K562 (cell line): ENCODE data around the gene ALOXE3. TPM values are rescaled to one million over a fixed set of nuclear protein-coding genes. Genes with fewer than 3 reads are reported as not detected.

Experiments
- CXXC5 ChIP-seq: fragments of 250-450 bp; sonication (Bioruptor Pico); IDR thresholded peaks from 2 replicates; pipeline ENCODE4 v1.8.0; 2022; ENCODE audit warnings: inconsistent platforms, mild to moderate bottlenecking, moderate library complexity
- E2F6 ChIP-seq, 2 experiments: IDR thresholded peaks; 2 replicates each; pipeline ENCODE4 v1.6.1; 2011; ENCODE audit warnings: borderline replicate concordance in 1 of 2, control low read depth in 1 of 2, low read depth in 1 of 2, low read length in 1 of 2, mild to moderate bottlenecking in 1 of 2, mixed read lengths in 1 of 2, moderate library complexity in 1 of 2; ENCODE audit not compliant: insufficient read depth in 1 of 2, insufficient read length in 1 of 2, poor library complexity in 1 of 2, severe bottlenecking in 1 of 2; ENCODE audit errors: extremely low read depth in 1 of 2
- HINFP ChIP-seq: fragments of 450-650 bp; conservative IDR thresholded peaks from 2 replicates; pipeline ENCODE4 v1.6.1; 2016; ENCODE audit warnings: missing genetic modification characterization, low read depth, mild to moderate bottlenecking, control low read depth, missing compliant biosample characterization
- HNRNPUL1 ChIP-seq: fragments of 200-400 bp; formaldehyde crosslinking; IDR thresholded peaks from 2 replicates; pipeline ENCODE4 v1.6.1; 2017; ENCODE audit warnings: low read length
- JUN ChIP-seq, 2 experiments: sonication (generic) in 1 of 2; formaldehyde crosslinking in 1 of 2; IDR thresholded peaks; 2 replicates each; pipeline versions ENCODE4 v1.6.1 to v1.8.0; 2012 to 2022; ENCODE audit warnings: borderline replicate concordance in 2 of 2, mild to moderate bottlenecking in 2 of 2, improper control_type of control experiment in 1 of 2, low read depth in 1 of 2, low read length in 1 of 2, missing genetic modification reagents in 1 of 2
- KLF10 ChIP-seq: fragments of 250-450 bp; sonication (Bioruptor Pico); IDR thresholded peaks from 2 replicates; pipeline ENCODE4 v1.6.1; 2021; ENCODE audit warnings: matching md5 sums
- LEF1 ChIP-seq: fragments of 450-650 bp; IDR thresholded peaks from 2 replicates; pipeline ENCODE4 v1.6.1; 2016; ENCODE audit warnings: mild to moderate bottlenecking
- MECOM ChIP-seq: fragments of 250-450 bp; sonication (Bioruptor Pico); IDR thresholded peaks from 2 replicates; pipeline ENCODE4 v1.8.0; 2022; ENCODE audit warnings: inconsistent platforms
- MYC ChIP-seq, 2 experiments: fragments of 250-450 bp in 1 of 2; sonication (Bioruptor Pico) in 1 of 2; IDR thresholded peaks; 2 replicates each; pipeline versions ENCODE4 v1.5.1 to v1.6.1; 2012 to 2021; ENCODE audit warnings: low read depth in 2 of 2, borderline replicate concordance in 1 of 2, improper control_type of control experiment in 1 of 2, low read length in 1 of 2, mild to moderate bottlenecking in 1 of 2, moderate library complexity in 1 of 2
- NEUROD1 ChIP-seq: fragments of 150-350 bp; IDR thresholded peaks from 2 replicates; pipeline ENCODE4 v1.6.1; 2014; ENCODE audit warnings: borderline replicate concordance, low read length, low read depth; ENCODE audit not compliant: partially characterized antibody
- POLR2AphosphoS2 ChIP-seq: IDR thresholded peaks from 2 replicates; pipeline ENCODE4 v1.6.1; 2012; ENCODE audit warnings: low read length, improper control_type of control experiment
- PTRF ChIP-seq: fragments of 450-650 bp; IDR thresholded peaks from 2 replicates; pipeline ENCODE4 v1.6.1; 2016; ENCODE audit warnings: mild to moderate bottlenecking, missing genetic modification characterization, missing compliant biosample characterization
- RBM15 ChIP-seq: fragments of 200-400 bp; formaldehyde crosslinking; IDR thresholded peaks from 2 replicates; pipeline ENCODE4 v1.6.1; 2018; ENCODE audit warnings: mild to moderate bottlenecking, low read length, moderate library complexity; ENCODE audit not compliant: insufficient read depth
- ZNF174 ChIP-seq: fragments of 250-450 bp; sonication (Bioruptor Pico); IDR thresholded peaks from 2 replicates; pipeline ENCODE4 v1.4.0; 2020; ENCODE audit warnings: mild to moderate bottlenecking
- ZNF696 ChIP-seq: fragments of 250-450 bp; sonication (Bioruptor Pico); conservative IDR thresholded peaks from 2 replicates; pipeline ENCODE4 v1.4.0; 2020; ENCODE audit warnings: mild to moderate bottlenecking, moderate library complexity
- ZNF699 ChIP-seq: fragments of 250-450 bp; sonication (Bioruptor Pico); IDR thresholded peaks from 2 replicates; pipeline ENCODE4 v1.8.0; 2021; ENCODE audit warnings: mild to moderate bottlenecking, moderate library complexity; ENCODE audit not compliant: insufficient replicate concordance
- polyA plus RNA-seq, 8 experiments: library from polyadenylated mRNA; depleted of rRNA in 4 of 8; stranded (reverse) in 5 of 8; unstranded in 3 of 8; fragments of >200 nt; fragmentation: Nextera tagmentation in 2 of 8; fragmentation: Illumina TruSeq in 1 of 8; extraction: Ambion mirVana in 2 of 8; extraction: Trizol in 1 of 8; gene quantifications; 2 replicates each; pipeline versions ENCODE4 v1.2.1 to v1.2.3, GENCODE V29; 2011 to 2014; ENCODE audit warnings: inconsistent platforms in 1 of 8, missing spikeins in 1 of 8
- total RNA-seq, 7 experiments: library from RNA; depleted of rRNA in 6 of 7; stranded (reverse); fragments of >200 nt in 6 of 7; fragmentation: Illumina TruSeq in 2 of 7; extraction: Trizol in 2 of 7; gene quantifications; 2 replicates each; pipeline versions ENCODE4 v1.2.1 to v1.2.3, GENCODE V29; 2011 to 2021; ENCODE audit warnings: low replicate concordance in 1 of 7
- TF ChIP-seq, protein P1 (sequence below): sonication (generic); formaldehyde crosslinking; IDR thresholded peaks from 2 replicates; pipeline ENCODE4 v1.8.0; 2023; ENCODE audit warnings: mild to moderate bottlenecking, missing genetic modification reagents
- TF ChIP-seq, protein P2 (sequence below): sonication (generic); formaldehyde crosslinking; IDR thresholded peaks from 2 replicates; pipeline ENCODE4 v1.8.1; 2022; ENCODE audit warnings: missing genetic modification reagents
- TF ChIP-seq, protein P3 (sequence below): fragments of 250-450 bp; sonication (Bioruptor Pico); IDR thresholded peaks from 2 replicates; pipeline ENCODE4 v1.5.1; 2021; ENCODE audit warnings: mild to moderate bottlenecking

The ALOXE3 gene
- total and polyA plus RNA-seq, 9 of the 15 experiments (the other 6 are each of a cell fraction or from before 2014, with no cell fraction given): 0.04 TPM; not detected in 8

DNA sequence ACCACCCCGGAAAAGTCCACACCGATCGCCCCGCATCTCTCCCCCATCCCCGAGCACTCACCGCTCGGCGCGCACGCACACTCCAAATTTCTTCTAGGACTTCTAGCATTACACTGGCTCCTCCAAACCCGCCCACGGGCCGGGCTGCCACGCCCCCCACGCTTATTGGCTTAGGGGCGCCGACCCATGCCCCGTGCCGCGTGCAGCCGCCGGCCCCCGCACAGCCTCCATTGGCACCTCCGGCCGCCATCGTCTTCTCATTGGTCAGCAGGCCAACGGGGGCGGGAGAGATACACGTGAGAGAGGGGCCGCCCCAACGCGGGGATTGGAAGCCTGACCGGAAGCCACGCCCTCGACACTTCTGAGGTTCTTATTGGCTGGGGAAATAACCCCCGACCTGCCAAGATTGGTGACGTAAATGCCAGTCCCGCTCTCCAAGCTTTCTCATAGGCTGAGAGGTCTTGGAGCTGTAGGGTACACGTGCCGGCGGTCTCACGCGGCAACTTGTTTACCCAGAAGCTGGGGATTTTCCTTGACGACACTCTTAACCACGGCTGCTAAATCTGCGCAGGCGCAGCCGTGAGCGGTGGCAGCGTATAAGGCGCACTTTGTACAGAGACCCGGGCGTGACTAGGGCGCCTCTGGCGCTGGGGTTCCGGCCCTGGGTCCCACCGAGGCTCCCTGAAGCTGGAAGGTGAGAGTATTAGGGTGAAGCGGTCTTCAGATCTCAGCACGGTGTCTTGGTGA, 38.1 kb upstream of the ALOXE3 start (continued):
- peak; percentile 82 for TF ChIP-seq NEUROD1
- TF ChIP-seq MYC (IDR thresholded peaks at IDR 0.05; ENCODE audit: low read depth, low read length): peak; percentile 74
- no peak for TF ChIP-seq MYC (CRISPR knock-in tag; IDR thresholded peaks at IDR 0.05; ENCODE audit: borderline replicate concordance, low read depth)
- no peak for TF ChIP-seq RBM15
- TF ChIP-seq KLF10 (CRISPR knock-in tag): no peak
- peak; percentile 86 to 93 for TF ChIP-seq E2F6 (IDR thresholded peaks at IDR 0.05; ENCODE audit: borderline replicate concordance in 1 of 2, extremely low read depth in 1 of 2, insufficient read depth in 1 of 2, insufficient read length in 1 of 2, low read depth in 1 of 2, low read length in 1 of 2, poor library complexity in 1 of 2, severe bottlenecking in 1 of 2)
- TF ChIP-seq, protein P1, sequence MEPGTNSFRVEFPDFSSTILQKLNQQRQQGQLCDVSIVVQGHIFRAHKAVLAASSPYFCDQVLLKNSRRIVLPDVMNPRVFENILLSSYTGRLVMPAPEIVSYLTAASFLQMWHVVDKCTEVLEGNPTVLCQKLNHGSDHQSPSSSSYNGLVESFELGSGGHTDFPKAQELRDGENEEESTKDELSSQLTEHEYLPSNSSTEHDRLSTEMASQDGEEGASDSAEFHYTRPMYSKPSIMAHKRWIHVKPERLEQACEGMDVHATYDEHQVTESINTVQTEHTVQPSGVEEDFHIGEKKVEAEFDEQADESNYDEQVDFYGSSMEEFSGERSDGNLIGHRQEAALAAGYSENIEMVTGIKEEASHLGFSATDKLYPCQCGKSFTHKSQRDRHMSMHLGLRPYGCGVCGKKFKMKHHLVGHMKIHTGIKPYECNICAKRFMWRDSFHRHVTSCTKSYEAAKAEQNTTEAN (CRISPR knock-in tag): no peak
- no peak for TF ChIP-seq ZNF174 (CRISPR knock-in tag)
- peak; percentile 88 for TF ChIP-seq CXXC5 (CRISPR knock-in tag)
- TF ChIP-seq MECOM (CRISPR knock-in tag): no peak
- no peak for TF ChIP-seq ZNF699 (CRISPR knock-in tag)
- no peak for TF ChIP-seq ZNF696 (CRISPR knock-in tag)
- TF ChIP-seq, protein P2, sequence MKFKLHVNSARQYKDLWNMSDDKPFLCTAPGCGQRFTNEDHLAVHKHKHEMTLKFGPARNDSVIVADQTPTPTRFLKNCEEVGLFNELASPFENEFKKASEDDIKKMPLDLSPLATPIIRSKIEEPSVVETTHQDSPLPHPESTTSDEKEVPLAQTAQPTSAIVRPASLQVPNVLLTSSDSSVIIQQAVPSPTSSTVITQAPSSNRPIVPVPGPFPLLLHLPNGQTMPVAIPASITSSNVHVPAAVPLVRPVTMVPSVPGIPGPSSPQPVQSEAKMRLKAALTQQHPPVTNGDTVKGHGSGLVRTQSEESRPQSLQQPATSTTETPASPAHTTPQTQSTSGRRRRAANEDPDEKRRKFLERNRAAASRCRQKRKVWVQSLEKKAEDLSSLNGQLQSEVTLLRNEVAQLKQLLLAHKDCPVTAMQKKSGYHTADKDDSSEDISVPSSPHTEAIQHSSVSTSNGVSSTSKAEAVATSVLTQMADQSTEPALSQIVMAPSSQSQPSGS (CRISPR knock-in tag): no peak
- TF ChIP-seq HNRNPUL1: no peak
- TF ChIP-seq, protein P3, sequence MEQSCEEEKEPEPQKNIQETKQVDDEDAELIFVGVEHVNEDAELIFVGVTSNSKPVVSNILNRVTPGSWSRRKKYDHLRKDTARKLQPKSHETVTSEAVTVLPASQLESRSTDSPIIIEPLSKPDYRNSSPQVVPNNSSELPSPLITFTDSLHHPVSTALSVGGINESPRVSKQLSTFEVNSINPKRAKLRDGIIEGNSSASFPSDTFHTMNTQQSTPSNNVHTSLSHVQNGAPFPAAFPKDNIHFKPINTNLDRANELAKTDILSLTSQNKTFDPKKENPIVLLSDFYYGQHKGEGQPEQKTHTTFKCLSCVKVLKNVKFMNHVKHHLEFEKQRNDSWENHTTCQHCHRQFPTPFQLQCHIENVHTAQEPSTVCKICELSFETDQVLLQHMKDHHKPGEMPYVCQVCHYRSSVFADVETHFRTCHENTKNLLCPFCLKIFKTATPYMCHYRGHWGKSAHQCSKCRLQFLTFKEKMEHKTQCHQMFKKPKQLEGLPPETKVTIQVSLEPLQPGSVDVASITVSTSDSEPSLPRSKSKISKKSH: no peak
- TF ChIP-seq POLR2AphosphoS2: no peak
- TF ChIP-seq JUN (IDR thresholded peaks at IDR 0.05; ENCODE audit: borderline replicate concordance, low read depth, low read length): peak; percentile 66; the same call in 1 of the 2 replicates
- no peak for TF ChIP-seq JUN (CRISPR knock-in tag; IDR thresholded peaks at IDR 0.05; ENCODE audit: borderline replicate concordance)
- no peak for TF ChIP-seq HINFP (tag)
- peak; percentile 99 for TF ChIP-seq LEF1
- TF ChIP-seq PTRF (tag): no peak
